ENCODE measurements around the gene FBXW5.

FBXW5 gene

DNA sequence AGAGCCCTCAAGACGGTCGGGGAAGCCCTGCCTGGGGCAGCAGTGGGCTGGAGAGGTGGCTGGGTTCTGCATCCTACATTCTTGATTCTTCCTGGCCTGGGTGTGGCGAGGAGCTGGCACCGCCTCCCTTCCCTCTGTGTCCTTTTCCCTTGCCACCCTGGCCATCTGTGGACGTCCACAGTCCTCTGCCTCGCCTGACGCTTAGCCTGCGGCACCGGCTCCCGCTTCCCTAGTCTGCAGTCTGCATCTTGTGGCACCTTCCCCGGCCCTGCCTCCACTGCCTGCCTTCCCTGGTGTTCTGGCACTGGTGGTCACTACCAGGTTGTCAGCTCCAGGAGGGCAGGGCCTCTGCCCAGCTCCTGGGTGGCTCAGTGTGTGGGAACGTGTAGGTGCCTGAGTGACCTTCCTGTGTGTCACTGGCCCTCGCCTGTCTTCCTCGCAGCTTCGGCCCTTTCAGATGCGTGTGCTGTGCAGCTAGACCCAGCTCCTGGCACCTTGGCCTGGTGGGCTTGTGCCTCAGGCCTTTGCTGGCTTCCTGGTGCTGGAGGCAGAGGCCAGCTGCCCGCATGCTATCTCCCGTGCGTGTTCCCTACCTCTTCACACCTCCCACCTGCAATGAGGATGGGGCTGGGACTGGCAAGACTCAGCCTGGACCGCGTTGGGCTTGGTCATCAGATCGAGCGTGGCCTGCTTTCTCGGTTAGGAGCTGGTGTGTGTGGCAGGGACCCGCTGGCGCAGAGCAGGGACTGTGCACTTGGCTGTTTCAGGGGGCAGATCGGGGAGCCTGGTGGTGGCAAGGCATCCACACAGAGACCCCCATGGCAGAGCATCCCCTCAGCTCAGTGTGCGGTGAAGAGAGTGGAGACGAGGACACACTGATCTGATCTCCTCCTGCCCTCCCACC, 37.3 kb downstream of the FBXW5 start:
- DNase-seq = no peak

DNA sequence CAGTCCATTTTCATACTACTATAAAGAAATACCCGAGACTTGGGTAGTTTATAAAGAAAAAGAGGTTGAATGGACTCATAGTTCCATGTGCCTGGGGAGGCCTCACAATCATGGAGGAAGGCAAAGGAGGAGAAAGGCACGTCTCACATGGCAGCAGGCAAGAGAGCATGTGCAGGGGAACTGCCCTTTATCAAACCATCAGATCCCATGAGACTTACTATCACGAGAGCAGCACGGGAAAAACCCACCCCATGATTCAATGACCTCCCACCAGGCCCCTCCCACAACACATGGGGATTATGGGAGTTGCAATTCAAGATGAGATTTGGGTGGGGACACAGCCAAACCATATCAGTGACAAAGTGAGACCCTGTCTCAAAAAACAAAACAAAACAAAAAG, 38.3 kb downstream of the FBXW5 start:
- no peak for DNase-seq

DNA sequence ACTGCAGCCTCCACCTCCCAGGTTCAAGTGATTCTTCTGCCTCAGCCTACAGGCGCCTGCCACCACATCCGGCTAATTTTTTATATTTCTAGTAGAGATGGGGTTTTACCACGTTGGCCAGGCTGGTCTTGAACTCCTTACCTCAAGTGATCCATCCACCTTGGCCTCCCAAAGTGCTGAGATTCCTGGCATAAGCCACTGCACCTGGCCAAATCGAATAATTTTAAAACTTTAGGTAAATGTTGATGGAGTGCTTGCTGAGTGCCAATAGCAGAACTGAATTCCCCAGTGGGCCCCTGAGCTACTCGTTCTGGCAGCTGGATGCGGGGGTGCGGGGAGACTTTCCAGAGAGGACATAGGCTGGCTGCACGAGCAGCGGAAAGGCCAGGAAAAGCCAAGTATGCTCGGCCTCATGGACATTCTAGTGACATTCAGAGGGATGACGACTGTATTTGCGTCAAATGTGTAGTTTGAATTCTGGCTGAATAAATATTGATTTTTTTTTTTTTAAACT, 41.4 kb downstream of the FBXW5 start:
- DNase-seq = no peak

DNA sequence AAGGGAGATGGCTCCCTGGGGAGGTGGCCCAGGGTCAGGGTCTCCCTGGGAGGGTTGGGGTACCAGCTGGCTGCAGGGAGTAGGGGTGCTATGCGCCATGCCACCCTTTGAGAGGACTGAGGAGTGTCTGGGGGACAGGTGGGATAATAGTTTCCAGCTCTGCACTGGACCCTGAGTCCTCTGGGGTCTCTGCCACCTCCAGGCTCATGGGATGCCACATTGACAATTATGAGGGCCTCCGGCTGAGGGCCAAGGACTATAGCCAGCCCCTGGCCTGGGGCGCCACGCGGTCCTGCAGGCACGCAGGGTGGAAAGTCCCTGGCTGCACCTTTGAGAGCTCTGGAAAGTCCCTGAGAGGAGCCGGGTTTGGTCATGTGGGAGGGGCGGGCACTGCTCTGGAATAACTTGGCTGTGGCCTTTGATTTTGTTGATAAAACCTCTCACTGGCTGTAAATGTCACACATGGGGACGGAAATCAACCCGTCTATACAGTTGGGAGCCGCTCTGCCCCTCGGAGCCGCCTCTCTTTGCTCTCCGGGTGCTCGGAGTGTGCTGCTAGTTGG, 42.2 kb downstream of the FBXW5 start:
- DNase-seq = no peak

DNA sequence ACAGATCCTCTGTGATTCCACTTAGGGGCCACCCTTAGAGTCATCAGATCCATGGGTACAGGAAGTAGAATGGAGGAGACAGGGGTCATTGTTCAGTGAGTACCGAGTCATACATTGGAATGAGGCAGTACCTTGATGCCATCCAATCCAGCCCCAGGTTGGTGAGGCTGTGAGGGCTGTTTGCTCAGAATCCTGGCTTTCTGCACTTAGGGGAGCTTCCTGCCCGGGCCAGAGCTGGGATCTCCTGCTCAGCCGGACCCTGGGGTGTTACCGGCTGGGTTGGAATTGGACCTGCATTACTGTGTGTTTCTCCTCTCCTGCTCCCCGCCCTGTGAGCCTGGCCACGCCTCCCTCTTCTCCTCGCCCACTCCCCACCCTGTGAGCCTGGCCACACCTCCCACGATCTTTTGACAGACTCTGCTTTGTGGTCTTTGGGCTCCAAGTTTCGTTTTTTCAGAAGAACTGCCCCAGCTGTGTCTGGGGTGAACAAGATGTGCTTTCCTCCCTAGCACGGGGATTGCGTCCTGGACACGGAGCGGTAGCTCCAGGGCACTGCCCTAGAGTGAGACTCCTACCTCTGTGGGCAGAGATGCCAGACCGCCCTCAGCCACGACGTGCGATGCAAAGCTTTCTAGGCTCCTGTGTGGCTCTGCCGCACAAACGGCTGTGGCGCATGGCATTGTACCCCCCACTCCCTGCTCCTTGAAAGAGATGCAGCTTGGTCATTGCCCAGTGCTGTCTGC, 42.9 kb downstream of the FBXW5 start:
- no peak for DNase-seq

DNA sequence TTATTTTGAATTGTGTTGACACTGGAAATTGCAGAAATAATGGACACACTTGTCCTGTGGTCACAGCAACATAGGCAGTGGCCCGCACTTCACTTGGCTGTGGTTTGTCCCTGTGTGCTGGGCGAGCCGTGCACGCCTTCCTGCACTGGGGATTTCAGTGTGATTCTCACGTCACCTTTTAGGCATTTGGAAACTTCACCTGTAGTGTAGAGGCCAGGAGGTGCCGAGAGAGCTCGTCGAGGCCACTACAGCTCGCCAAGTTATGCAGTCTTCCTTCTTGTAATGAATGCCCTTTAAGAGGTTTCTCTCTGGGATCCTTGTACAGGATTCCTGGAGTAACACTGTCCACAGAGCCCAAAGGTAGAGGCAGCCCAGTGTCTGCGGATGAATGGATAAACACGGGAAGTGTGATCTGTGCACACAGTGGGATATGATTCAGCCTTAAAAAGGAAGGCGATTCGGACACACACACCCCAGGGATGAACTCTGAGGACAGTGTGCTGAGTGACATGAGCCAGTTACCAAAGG, 43.5 kb downstream of the FBXW5 start:
- no peak for DNase-seq

DNA sequence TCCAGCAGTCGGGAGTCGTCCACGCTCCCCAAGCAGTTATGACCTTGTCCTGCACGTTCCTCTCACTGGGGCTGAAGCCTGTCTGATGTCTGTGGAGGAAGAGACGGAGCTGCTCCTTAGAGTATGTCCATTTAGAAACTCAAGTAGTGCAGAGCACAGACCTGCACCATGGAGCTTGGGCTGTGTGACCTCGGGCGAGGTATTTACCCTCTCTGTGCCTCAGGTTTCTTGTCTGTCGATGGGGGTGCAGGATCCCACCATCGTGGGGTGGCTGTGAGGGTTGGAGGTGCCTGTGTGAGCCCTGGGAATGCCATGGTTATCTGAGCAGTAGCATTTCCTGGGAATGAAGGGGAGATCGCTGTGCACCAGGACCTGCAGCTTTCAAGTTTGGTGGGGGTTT, 44.0 kb downstream of the FBXW5 start:
- DNase-seq = no peak

DNA sequence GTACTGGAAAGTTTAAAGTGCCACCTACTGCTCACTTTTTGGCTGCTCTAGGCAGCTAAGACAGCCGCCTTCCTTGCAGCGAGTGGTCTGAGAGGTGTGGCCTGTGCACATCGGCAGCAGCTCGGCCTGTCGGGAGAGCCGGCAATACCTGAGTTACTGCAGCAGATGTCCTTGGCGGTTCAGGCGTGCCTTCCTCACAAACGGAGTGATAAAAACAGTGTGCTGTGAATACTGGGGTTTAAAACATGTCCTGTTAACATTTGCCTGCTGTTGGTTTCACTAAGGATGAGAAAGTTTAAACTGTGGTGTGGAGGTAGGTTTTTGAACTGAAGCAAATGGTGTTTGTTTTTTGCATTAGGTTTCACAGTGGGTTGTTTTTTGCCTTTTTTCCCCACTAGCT, 45.3 kb downstream of the FBXW5 start:
- DNase-seq = no peak

DNA sequence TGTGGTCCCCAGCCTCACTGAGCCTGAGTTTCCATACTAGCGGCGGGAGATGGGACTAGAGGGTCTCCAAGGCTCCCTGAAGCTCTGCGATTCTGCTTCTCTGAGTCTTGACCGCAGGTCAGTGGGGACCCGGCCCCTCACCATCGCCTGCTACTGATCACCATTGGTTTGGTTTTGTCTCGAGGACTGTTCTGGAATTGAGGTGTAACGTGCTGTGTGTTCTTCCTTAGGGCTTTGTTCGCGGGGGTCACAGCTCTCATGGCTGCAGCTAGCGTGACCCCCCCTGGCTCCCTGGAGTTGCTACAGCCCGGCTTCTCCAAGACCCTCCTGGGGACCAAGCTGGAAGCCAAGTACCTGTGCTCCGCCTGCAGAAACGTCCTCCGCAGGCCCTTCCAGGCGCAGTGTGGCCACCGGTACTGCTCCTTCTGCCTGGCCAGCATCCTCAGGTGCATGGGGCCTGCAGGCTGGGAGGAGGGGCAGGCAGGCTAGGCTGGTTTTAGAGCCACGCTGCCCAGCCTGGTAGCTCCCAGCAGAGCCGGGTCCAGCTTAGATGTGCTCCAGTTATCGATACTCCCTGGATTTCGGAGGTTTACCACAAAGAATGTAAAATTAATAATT, 45.9 kb downstream of the FBXW5 start:
- no peak for DNase-seq

DNA sequence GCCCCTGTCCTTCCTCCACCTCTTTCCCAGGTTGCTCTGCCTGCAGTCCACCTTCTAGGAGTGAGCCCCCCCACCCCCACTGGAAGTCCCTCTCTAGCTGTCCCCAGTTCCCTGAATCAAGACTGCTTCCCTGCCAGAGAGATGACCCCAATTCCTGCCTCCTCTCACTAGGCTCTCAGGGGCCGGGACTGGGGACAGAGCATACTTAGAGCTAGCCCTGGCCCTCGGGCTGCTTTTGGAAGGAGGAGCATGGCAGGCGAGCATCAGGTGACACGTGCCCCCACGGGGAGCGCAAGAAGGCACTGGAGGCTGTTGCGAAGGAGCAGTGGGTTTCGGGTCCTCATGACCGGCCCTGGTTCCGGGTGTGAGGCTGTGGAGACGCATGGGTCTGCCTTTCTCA, 48.5 kb downstream of the FBXW5 start:
- DNase-seq = no peak

DNA sequence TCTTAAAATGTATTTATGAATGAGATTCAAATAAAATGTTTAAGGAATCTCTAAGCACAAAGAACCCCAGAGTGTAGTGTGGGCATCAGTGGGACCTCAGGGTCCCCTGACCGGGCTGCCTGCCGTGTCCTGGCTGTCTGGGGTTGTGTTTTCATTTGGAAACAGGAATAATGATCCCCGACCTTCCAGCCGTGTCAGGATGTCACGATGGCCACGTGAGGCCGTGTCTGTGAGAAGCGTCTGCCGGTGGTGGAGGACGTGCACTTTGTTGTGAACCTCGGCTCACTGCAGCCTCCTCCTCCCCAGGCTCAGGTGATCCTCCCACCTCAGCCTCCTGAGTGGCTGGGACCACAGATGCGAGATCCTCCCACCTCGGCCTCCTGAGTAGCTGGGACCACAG, 53.9 kb downstream of the FBXW5 start:
- no peak for DNase-seq
